Measurements from ENCODE around the gene ETNK2. TPM values are rescaled to one million over a fixed set of nuclear protein-coding genes. Genes with fewer than 3 reads are reported as not detected.

Gene ETNK2
- total and polyA plus RNA-seq, 2 of the 4 experiments (the other 2 are of a cell fraction), result 18.9 to 26.0 TPM

GRCh38 chr1:204161609-204162493, 10.0 kb upstream of the ETNK2 start (continued):
- no peak for TF ChIP-seq BHLHE40 (IDR thresholded peaks at IDR 0.05; ENCODE audit: low read depth, low read length)
- no peak for TF ChIP-seq NFE2L2 (IDR thresholded peaks at IDR 0.05; ENCODE audit: low read depth, low read length)
- TF ChIP-seq CHD1 (IDR thresholded peaks at IDR 0.05; ENCODE audit: low read depth, low read length), result no peak

DNA sequence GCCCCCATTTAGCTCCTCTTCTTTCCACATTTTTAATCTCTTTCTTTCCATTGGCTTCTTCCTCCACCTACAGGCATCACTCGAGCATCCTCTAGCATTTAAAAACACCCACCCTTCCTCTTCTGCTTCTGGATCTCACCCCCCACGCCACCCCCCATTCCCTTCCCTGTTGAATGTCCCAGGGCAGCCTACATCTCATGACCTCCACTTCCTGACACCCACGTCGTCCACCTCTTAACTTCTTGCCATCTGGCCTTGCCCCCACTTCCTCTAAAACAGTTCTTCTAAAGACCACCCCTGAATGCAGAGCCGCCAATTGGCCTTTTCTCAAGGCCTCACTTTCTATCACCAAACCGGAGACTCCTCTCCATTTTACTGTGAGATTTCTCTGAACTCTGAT, 6.1 kb upstream of the ETNK2 start:
- peaks cover under 1% of the 10 kb centered on the region; the same call in 1 of the 2 replicates for H3K9me1 ChIP-seq (ENCODE audit: insufficient read depth, low read length)
- H4K91ac ChIP-seq (ENCODE audit: insufficient read depth, low read depth, low read length), result no peak overlapping the region
- no peak overlapping the region for H2BK15ac ChIP-seq (ENCODE audit: low read depth, low read length)
- no peak overlapping the region for H4K5ac ChIP-seq (ENCODE audit: low read depth, low read length)
- DNase-seq, result no peak
- ChIA-PET CTCF (no interaction called here), POLR2A (ENCODE audit: unreplicated experiment) (no interaction called here)
- H2AFZ ChIP-seq (replicated peaks; ENCODE audit: low read length, poor library complexity), result no peak overlapping the region
- no peak overlapping the region for H3K18ac ChIP-seq (ENCODE audit: low read depth, low read length)
- ATAC-seq (ENCODE audit: low read depth), result no peak
- no peak for TF ChIP-seq CTCF (conservative IDR thresholded peaks at IDR 0.05; ENCODE audit: low read depth, low read length)
- TF ChIP-seq RFX5 (IDR thresholded peaks at IDR 0.05; ENCODE audit: low read depth, low read length), result no peak
- TF ChIP-seq NFE2L2 (IDR thresholded peaks at IDR 0.05; ENCODE audit: low read depth, low read length), result no peak
- TF ChIP-seq BHLHE40 (IDR thresholded peaks at IDR 0.05; ENCODE audit: low read depth, low read length), result no peak
- no peak for TF ChIP-seq USF2 (IDR thresholded peaks at IDR 0.05; ENCODE audit: low read depth, low read length)
- TF ChIP-seq ELK1 (IDR thresholded peaks at IDR 0.05; ENCODE audit: borderline replicate concordance, low read depth, low read length), result no peak
- TF ChIP-seq MXI1 (IDR thresholded peaks at IDR 0.05; ENCODE audit: borderline replicate concordance, low read depth, low read length), result no peak
- no peak for TF ChIP-seq CEBPB (IDR thresholded peaks at IDR 0.05; ENCODE audit: low read depth, low read length)
- no peak for TF ChIP-seq POLR2A (IDR thresholded peaks at IDR 0.05; ENCODE audit: low read depth, low read length)
- no peak for TF ChIP-seq RCOR1 (IDR thresholded peaks at IDR 0.05; ENCODE audit: insufficient replicate concordance, low read length)
- TF ChIP-seq CHD1 (IDR thresholded peaks at IDR 0.05; ENCODE audit: low read depth, low read length), result no peak
- H3K56ac ChIP-seq (ENCODE audit: extremely low read depth, insufficient read depth, low read length), result no peak overlapping the region
- H4K8ac ChIP-seq (ENCODE audit: low read depth in 2 of 2, low read length in 2 of 2), result no peak overlapping the region
- H3K4me2 ChIP-seq (ENCODE audit: low read depth, low read length), result no peak overlapping the region
- peaks cover 10% of the 10 kb centered on the region; the same call in 1 of the 2 replicates for H3K27me3 ChIP-seq (ENCODE audit: control insufficient read depth, insufficient read depth, low read length)
- in situ Hi-C loops (cut with MboI; ENCODE audit: low sequenced_read_pairs), result loop anchor here (5.0 kb wide), 1 partner anchor 204 kb away; no protein-coding TSS in a partner anchor
- H3K4ac ChIP-seq (ENCODE audit: low read depth, low read length), result no peak overlapping the region
- no peak overlapping the region for H3K23ac ChIP-seq (ENCODE audit: low read depth, low read length)
- no peaks in the 10 kb centered on the region for H3K9me3 ChIP-seq (ENCODE audit: control insufficient read depth, insufficient read depth, low read length)
- H3K14ac ChIP-seq (replicated peaks; ENCODE audit: low read depth, low read length), result no peak overlapping the region
- no peak overlapping the region for H2AK5ac ChIP-seq (ENCODE audit: low read depth, low read length)
- H2BK20ac ChIP-seq (ENCODE audit: low read depth, low read length), result no peak overlapping the region
- dilution Hi-C loops (cut with HindIII; ENCODE audit: low sequenced_read_pairs, unreplicated experiment), result loop anchor here (25.0 kb wide), 1 partner anchor 229 kb away; no protein-coding TSS in a partner anchor
- intact Hi-C loops (cut with micrococcal nuclease), result no loop called here
- H3K9ac ChIP-seq (ENCODE audit: low read depth, low read length), result no peak overlapping the region
- H3K4me1 ChIP-seq (ENCODE audit: control insufficient read depth, insufficient read depth, low read length), result no peaks in the 10 kb centered on the region
- H2AK9ac ChIP-seq (replicated peaks; ENCODE audit: low read depth, low read length, poor library complexity), result no peak overlapping the region
- 36% methylated on average over 6 of the region's 6 CpGs; no CpG with 5 or more reads in 1 of the 2 experiments for WGBS, 2 experiments (ENCODE audit: extremely low coverage in 2 of 2, insufficient read length in 1 of 2)
- no peak overlapping the region for H2BK120ac ChIP-seq (ENCODE audit: low read depth, low read length)
- no peak overlapping the region for H2BK5ac ChIP-seq (ENCODE audit: low read depth, low read length, poor library complexity, severe bottlenecking)
- BruUV-seq (replicated peaks), result no TSS peak
- H4K20me1 ChIP-seq (ENCODE audit: insufficient read depth, low read length), result no peaks in the 10 kb centered on the region
- no peak overlapping the region for H3K4me3 ChIP-seq (ENCODE audit: insufficient read depth, low read depth, low read length)
- H3K79me1 ChIP-seq (ENCODE audit: low read depth in 1 of 2, low read length in 2 of 2), result no peaks in the 10 kb centered on the region
- H3K27ac ChIP-seq (ENCODE audit: insufficient read depth, low read length), result no peak overlapping the region
- H3K36me3 ChIP-seq (ENCODE audit: control insufficient read depth, insufficient read depth, low read length), result no peaks in the 10 kb centered on the region
